Endothelial cell of umbilical vein (primary cell): ENCODE data around the gene GPR42. TPM values are rescaled to one million over a fixed set of nuclear protein-coding genes. Genes with fewer than 3 reads are reported as not detected.

Source experiments
- microRNA-seq: library from miRNA; unstranded; fragments of <30 nt; microRNA quantifications from one replicate; pipeline ENCODE4 v1.2.0, GENCODE V29; 2021; ENCODE audit warnings: borderline number of aligned reads, borderline replicate concordance
- polyA plus RNA-seq, 4 experiments: library from polyadenylated mRNA; depleted of rRNA in 3 of 4; stranded (reverse) in 3 of 4; unstranded in 1 of 4; fragments of >200 nt; gene quantifications; 2 replicates each; pipeline versions ENCODE4 v1.2.1 to v1.2.3, GENCODE V29; 2011 to 2012; ENCODE audit warnings: missing spikeins in 1 of 4
- small RNA-seq: library from RNA; depleted of rRNA; stranded (forward); fragments of <200 nt; gene quantifications from one replicate; pipeline ENCODE3, GENCODE V24; 2012; ENCODE audit warnings: low replicate concordance, low read depth; ENCODE audit not compliant: insufficient read depth, insufficient read length
- total RNA-seq: library from RNA; stranded (reverse); gene quantifications from 2 replicates; pipeline ENCODE4 v1.2.3, GENCODE V29; 2021

GPR42 gene
- total and polyA plus RNA-seq, 2 donors (not counting 3 experiments of a cell fraction or from before 2014, with no cell fraction given): not detected

Small RNA genes lying within 50 kb of the gene (microRNA-seq; reads per million reads assigned to microRNA genes)
- not detected for gene MIR5196

Small RNA genes lying within 50 kb of the gene (small RNA-seq; reads per million reads assigned to genes)
- not detected for gene RN7SL491P

Other genes with a start within 250 kb of the GPR42 start
- not detected in 2 replicates for gene LGI4, start 236.0 kb upstream of the GPR42 start, total RNA-seq
- gene LGI4, start 236.0 kb upstream of the GPR42 start, polyA plus RNA-seq: not detected in 2 replicates
- gene FXYD1, start 232.2 kb upstream of the GPR42 start, total RNA-seq: not detected in 2 replicates
- not detected in 2 replicates for gene FXYD1, start 232.2 kb upstream of the GPR42 start, polyA plus RNA-seq
- gene FXYD7, start 227.8 kb upstream of the GPR42 start, total RNA-seq: not detected in 2 replicates
- gene FXYD7, start 227.8 kb upstream of the GPR42 start, polyA plus RNA-seq: 0.40 TPM in 1 of 2 replicates, not detected in the other
- 219 and 223 TPM in 2 replicates for gene FXYD5, start 216.3 kb upstream of the GPR42 start, total RNA-seq
- 290 and 387 TPM in 2 replicates for gene FXYD5, start 216.3 kb upstream of the GPR42 start, polyA plus RNA-seq
- not detected in 2 replicates for gene FAM187B, start 142.3 kb upstream of the GPR42 start, total RNA-seq
- not detected in 2 replicates for gene FAM187B, start 142.3 kb upstream of the GPR42 start, polyA plus RNA-seq
- 0.74 and 1.0 TPM in 2 replicates for gene LSR, start 122.1 kb upstream of the GPR42 start, total RNA-seq
- 0.76 and 0.94 TPM in 2 replicates for gene LSR, start 122.1 kb upstream of the GPR42 start, polyA plus RNA-seq
- 76.8 and 85.8 TPM in 2 replicates for gene USF2, start 102.1 kb upstream of the GPR42 start, total RNA-seq
- gene USF2, start 102.1 kb upstream of the GPR42 start, polyA plus RNA-seq: 75.0 and 80.5 TPM in 2 replicates
- 0.15 TPM in 1 of 2 replicates, not detected in the other for gene HAMP, start 88.5 kb upstream of the GPR42 start, total RNA-seq
- not detected in 2 replicates for gene HAMP, start 88.5 kb upstream of the GPR42 start, polyA plus RNA-seq
- gene MAG, start 78.9 kb upstream of the GPR42 start, total RNA-seq: not detected in 2 replicates
- gene MAG, start 78.9 kb upstream of the GPR42 start, polyA plus RNA-seq: not detected in 2 replicates
- gene CD22, start 41.9 kb upstream of the GPR42 start, total RNA-seq: not detected in 2 replicates
- not detected in 2 replicates for gene CD22, start 41.9 kb upstream of the GPR42 start, polyA plus RNA-seq
- gene FFAR1, start 23.2 kb upstream of the GPR42 start, total RNA-seq: not detected in 2 replicates
- gene FFAR1, start 23.2 kb upstream of the GPR42 start, polyA plus RNA-seq: not detected in 2 replicates
- gene FFAR3, start 12.6 kb upstream of the GPR42 start, total RNA-seq: not detected in 2 replicates
- not detected in 2 replicates for gene FFAR3, start 12.6 kb upstream of the GPR42 start, polyA plus RNA-seq
- not detected in 2 replicates for gene FFAR2, start 77.2 kb downstream of the GPR42 start, total RNA-seq
- not detected in 2 replicates for gene FFAR2, start 77.2 kb downstream of the GPR42 start, polyA plus RNA-seq
- not detected in 2 replicates for gene KRTDAP, start 119.4 kb downstream of the GPR42 start, total RNA-seq
- not detected in 2 replicates for gene KRTDAP, start 119.4 kb downstream of the GPR42 start, polyA plus RNA-seq
- gene DMKN, start 142.6 kb downstream of the GPR42 start, total RNA-seq: not detected in 2 replicates
- gene DMKN, start 142.6 kb downstream of the GPR42 start, polyA plus RNA-seq: not detected in 2 replicates
- not detected in 2 replicates for gene SBSN, start 157.2 kb downstream of the GPR42 start, total RNA-seq
- not detected in 2 replicates for gene SBSN, start 157.2 kb downstream of the GPR42 start, polyA plus RNA-seq
- not detected in 2 replicates for gene GAPDHS, start 162.4 kb downstream of the GPR42 start, total RNA-seq
- gene GAPDHS, start 162.4 kb downstream of the GPR42 start, polyA plus RNA-seq: not detected in 2 replicates
- 75.8 and 76.1 TPM in 2 replicates for gene TMEM147, start 174.6 kb downstream of the GPR42 start, total RNA-seq
- gene TMEM147, start 174.6 kb downstream of the GPR42 start, polyA plus RNA-seq: 214 and 246 TPM in 2 replicates
- gene ATP4A, start 192.6 kb downstream of the GPR42 start, total RNA-seq: not detected in 2 replicates
- not detected in 2 replicates for gene ATP4A, start 192.6 kb downstream of the GPR42 start, polyA plus RNA-seq
- not detected in 2 replicates for gene PMIS2, start 215.1 kb downstream of the GPR42 start, total RNA-seq
- not detected in 2 replicates for gene PMIS2, start 215.1 kb downstream of the GPR42 start, polyA plus RNA-seq
- 17.5 and 19.0 TPM in 2 replicates for gene HAUS5, start 241.7 kb downstream of the GPR42 start, total RNA-seq
- gene HAUS5, start 241.7 kb downstream of the GPR42 start, polyA plus RNA-seq: 8.9 and 9.2 TPM in 2 replicates